NCI-H2107 treated with DMSO at 0.1 percent for 48 hours (cell line): ENCODE measurements around the gene ZNF469.

Experiments used
- DNase-seq: peaks from one replicate; lab custom pipeline; 2025; ENCODE audit not compliant: unreplicated experiment; lab: John Stamatoyannopoulos, UW

ZNF469 gene

DNA sequence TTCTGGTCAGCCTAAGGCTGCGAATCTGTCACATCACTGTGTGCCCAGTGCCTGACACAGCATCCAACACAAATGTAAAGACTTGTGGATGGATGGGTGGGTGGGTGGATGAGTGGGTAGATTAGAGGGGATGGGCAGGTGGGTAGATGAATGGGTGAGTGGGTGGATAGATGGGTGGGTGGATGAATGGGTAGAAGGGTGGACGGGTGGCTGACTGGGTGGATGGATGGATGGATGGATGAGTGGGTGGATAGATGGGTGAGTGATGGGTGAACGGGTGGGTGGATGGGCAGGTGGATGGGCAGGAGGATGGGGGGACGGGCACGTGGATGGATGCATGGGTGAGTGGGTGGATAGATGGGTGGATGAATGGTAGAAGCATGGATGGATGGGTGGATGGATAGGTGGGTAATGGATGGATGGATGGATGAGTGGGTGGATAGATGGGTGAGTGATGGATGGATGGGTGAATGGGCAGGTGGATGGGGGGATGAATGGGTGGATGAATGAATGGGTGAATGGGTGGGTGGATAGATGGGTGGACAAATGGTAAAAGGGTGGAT lies 39.2 kb downstream of the ZNF469 start:
- DNase-seq: no peak

- DNase-seq: no peak
Observed at GRCh38 chr16:88422733-88423447, 40.1 kb downstream of the ZNF469 start.

- no peak for DNase-seq
Observed at GRCh38 chr16:88423448-88423850, 40.7 kb downstream of the ZNF469 start.

- DNase-seq: no peak
Observed at GRCh38 chr16:88424587-88425235, 42.0 kb downstream of the ZNF469 start.

GRCh38 chr16:88426018-88426417 lies 43.3 kb downstream of the ZNF469 start:
- no peak for DNase-seq

DNA sequence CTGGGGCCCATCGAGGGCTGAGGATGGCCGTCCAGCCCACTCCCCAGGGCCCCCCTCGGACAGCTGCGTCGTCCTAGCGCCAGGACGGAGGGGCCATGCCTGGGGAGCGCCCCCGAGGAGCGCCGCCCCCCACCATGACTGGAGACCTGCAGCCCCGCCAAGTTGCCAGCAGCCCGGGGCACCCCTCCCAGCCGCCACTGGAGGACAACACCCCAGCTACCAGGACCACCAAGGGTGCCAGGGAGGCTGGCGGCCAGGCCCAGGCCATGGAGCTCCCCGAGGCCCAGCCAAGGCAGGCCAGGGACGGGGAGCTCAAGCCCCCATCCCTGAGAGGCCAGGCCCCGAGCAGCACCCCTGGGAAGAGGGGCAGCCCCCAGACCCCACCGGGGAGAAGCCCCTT lies 44.6 kb downstream of the ZNF469 start:
- no peak for DNase-seq

DNA sequence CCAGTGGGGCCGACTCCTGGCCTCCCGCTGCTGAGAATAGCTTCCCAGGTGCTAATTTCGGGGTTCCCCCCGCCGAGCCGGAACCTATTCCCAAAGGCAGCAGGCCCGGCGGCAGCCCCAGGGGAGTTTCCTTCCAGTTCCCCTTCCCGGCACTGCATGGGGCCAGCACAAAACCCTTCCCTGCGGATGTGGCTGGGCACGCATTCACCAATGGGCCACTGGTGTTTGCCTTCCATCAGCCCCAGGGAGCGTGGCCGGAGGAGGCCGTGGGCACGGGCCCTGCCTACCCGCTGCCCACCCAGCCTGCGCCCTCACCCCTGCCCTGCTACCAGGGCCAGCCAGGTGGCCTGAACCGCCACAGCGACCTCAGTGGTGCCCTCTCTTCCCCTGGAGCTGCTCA lies 45.4 kb downstream of the ZNF469 start:
- no peak for DNase-seq

- DNase-seq: no peak
Observed at GRCh38 chr16:88428616-88429386, 46.0 kb downstream of the ZNF469 start.

GRCh38 chr16:88429387-88430184 lies 46.8 kb downstream of the ZNF469 start:
- DNase-seq: no peak

DNA sequence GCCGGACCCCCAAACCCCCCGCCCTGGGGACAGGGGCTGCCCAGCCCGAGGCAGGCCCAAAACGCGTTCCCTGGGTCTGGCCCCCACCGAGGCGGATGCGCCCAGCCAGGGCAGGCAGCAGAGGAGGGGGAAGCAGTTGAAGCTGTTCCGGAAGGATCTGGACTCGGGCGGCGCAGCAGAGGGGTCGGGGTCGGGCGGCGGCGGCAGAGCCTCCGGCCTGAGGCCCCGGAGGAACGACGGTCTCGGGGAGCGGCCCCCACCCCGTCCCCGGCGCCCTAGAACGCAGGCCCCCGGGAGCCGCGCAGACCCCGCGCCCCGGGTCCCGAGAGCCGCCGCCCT lies 47.4 kb downstream of the ZNF469 start:
- no peak for DNase-seq

GRCh38 chr16:88430524-88431446 lies 48.0 kb downstream of the ZNF469 start:
- DNase-seq: no peak

DNA sequence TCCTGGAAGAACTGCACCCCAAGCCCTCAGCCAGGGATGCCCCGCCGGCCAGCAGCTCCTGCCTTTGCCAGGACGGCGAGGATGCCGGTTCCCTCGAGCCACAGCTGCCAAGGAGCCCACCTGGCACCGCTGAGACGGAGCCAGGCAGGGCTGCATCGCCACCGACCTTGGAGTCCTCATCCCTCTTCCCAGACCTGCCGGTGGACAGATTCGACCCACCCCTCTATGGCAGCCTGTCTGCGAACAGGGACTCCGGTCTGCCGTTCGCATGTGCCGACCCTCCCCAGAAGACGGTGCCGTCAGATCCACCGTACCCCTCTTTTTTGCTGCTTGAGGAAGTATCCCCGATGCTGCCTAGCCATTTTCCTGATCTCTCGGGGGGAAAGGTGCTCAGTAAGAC lies 48.9 kb downstream of the ZNF469 start:
- DNase-seq: no peak

DNA sequence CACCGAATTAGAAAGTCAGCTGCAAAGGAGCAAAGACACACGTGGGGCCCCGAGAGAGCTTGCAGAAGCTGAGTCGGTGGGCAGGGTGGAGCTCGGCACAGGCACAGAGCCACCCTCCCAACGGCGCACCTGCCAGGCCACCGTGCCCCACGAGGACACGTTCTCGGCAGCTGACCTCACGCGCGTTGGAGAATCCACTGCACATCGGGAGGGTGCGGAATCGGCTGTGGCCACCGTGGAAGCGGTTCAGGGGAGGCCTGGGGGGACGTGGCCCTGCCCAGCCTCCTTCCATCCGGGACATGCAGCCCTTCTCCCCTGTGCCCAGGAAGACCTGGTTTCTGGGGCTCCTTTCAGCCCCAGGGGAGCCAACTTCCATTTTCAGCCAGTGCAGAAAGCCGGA lies 49.4 kb downstream of the ZNF469 start:
- no peak for DNase-seq
